ENCODE data around the gene OAF.
A peak's percentile ranks its signal among the peaks of the same experiment; 100 is the strongest.

Gene OAF

DNA sequence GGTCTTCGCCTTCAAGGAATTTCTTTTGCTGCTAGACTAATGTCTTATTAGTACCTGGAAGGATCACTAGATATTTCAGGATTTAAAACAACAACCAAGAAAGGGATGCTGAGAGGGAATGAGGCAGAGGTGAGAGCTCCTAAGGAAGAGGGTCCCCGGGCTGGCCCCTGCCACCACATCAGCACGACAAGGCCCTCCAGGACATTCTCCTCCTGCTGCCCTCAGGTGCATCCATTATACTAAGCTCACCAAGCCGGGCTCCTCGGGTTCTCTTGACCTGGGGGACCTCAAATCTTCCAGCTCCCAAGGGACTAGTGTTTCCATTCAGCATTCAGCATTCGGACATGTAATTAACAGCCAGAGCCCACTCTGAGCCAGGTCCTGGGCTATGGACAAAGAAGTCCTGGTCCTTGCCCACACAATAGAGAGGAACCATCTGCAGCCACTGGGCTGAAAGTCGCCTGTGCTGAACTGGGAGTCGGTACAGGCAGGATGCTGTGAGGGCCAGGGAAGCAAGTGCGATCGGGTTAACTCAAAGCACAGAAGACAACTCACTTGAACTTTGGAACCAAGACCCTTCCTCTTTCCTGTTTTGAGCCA, 29.4 kb upstream of the OAF start:
- Histone ChIP-seq H3K9ac (ENCODE audit: insufficient read length) (no peak overlapping the region), H3K36me3 (ENCODE audit: insufficient read depth, low read length) (no peaks in the 10 kb centered on the region), H3K4me3 (no peak overlapping the region), H3K9me3 (ENCODE audit: low read depth, low read length) (no peaks in the 10 kb centered on the region), H3K27ac (no peak overlapping the region)
- TF ChIP-seq FOXP2 (optimal IDR thresholded peaks at IDR 0.05; ENCODE audit: control extremely low read depth, extremely low read length, insufficient read depth) (no peak), EZH2 (IDR thresholded peaks at IDR 0.05) (no peak), POLR2AphosphoS5 (IDR thresholded peaks at IDR 0.05; ENCODE audit: borderline replicate concordance, low read depth, low read length) (no peak)
- DNase-seq (ENCODE audit: low read depth, low spot score), result no peak

DNA sequence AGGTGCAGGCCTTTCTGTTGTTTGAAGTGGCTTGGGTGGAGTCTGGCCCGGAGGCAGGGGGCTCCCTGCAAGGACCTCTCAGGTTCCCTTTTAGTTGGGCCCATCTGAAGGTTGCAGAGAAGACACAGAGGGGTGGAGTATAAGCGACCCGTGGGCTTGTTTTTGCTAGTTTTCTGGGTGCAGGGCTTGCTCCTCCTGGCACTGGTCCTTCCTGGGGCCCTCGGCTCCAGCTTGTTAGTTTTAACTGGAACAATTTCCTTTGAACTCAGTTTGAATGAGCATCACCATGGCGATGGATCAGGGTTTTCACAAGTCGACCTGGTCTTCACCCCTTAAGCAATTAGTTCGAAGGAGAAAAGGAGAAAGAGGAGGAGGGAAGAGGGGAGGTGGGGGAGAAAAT, 28.5 kb upstream of the OAF start:
- DNase-seq (ENCODE audit: low read depth, low spot score), result no peak
- Histone ChIP-seq H3K27ac (no peak overlapping the region), H3K4me3 (no peak overlapping the region), H3K36me3 (ENCODE audit: insufficient read depth, low read length) (no peaks in the 10 kb centered on the region), H3K9ac (ENCODE audit: insufficient read length) (no peak overlapping the region), H3K9me3 (ENCODE audit: low read depth, low read length) (no peaks in the 10 kb centered on the region)
- no peak for TF ChIP-seq POLR2AphosphoS5 (IDR thresholded peaks at IDR 0.05; ENCODE audit: borderline replicate concordance, low read depth, low read length)
- TF ChIP-seq EZH2 (IDR thresholded peaks at IDR 0.05), result no peak
- TF ChIP-seq FOXP2 (optimal IDR thresholded peaks at IDR 0.05; ENCODE audit: control extremely low read depth, extremely low read length, insufficient read depth), result no peak

DNA sequence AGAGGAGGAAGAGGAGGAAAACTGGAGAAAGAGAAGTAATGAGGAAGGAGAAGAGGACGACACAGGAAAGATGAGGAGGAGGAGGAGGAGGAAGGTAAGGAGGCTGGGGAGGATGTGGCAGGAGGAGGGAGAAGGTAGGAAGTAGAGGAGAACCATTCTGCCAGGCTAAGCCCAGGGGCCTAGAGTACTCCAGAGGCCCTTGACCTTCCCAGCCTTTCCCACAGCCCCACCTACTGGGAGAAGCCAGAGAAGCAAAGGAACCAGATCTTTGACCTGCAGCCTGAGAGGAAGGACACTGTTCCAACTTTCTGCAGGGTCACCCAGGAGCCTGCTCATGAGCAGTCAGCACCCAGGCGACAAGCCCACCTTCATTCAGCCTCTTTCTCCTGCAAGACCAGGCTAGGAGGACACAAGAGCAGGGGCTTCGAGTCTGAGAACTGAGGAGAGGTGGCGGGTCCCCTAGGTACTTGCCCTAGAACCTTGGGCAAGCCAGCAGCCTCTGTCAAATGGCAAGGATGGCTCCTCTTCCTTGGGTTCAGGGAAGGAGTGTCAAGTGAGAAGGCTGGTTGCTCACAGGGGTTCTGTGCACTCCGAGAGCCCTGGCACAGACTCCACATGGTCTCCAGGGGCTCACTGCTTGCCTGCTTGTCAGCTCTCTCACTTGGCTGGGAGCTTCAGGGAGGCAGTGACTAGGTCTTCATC, 27.9 kb upstream of the OAF start:
- H3K9me3 ChIP-seq (ENCODE audit: low read depth, low read length), result no peaks in the 10 kb centered on the region
- H3K4me3 ChIP-seq, result no peak overlapping the region
- no peaks in the 10 kb centered on the region for H3K36me3 ChIP-seq (ENCODE audit: insufficient read depth, low read length)
- H3K9ac ChIP-seq (ENCODE audit: insufficient read length), result no peak overlapping the region
- TF ChIP-seq FOXP2 (optimal IDR thresholded peaks at IDR 0.05; ENCODE audit: control extremely low read depth, extremely low read length, insufficient read depth) (no peak), POLR2AphosphoS5 (IDR thresholded peaks at IDR 0.05; ENCODE audit: borderline replicate concordance, low read depth, low read length) (no peak), EZH2 (IDR thresholded peaks at IDR 0.05) (no peak)
- no peak overlapping the region for H3K27ac ChIP-seq
- DNase-seq (ENCODE audit: low read depth, low spot score), result no peak

DNA sequence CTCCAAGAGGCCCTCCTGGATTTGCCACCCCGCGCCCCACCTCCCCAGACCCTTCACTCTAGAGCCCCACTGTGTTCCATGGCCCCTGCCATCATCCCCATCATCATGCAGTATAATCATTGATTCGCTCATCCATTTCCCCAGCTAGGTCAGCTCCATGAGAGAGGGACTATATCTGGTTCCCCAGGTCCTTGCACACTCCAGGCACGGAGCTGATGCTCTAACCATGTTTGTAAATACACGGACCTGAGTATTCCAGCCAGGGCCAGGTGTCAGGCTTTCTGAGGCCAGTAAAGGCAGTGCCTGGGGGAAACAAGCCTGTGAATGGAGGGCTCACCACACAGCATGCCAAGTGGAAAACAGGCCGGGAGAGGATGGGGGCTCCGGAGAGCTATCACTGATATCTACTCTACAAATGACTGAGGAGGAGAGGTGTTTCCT, 27.1 kb upstream of the OAF start:
- Histone ChIP-seq H3K9me3 (ENCODE audit: low read depth, low read length) (no peaks in the 10 kb centered on the region), H3K27ac (no peak overlapping the region), H3K4me3 (no peak overlapping the region), H3K36me3 (ENCODE audit: insufficient read depth, low read length) (no peaks in the 10 kb centered on the region), H3K9ac (ENCODE audit: insufficient read length) (no peak overlapping the region)
- TF ChIP-seq FOXP2 (optimal IDR thresholded peaks at IDR 0.05; ENCODE audit: control extremely low read depth, extremely low read length, insufficient read depth) (no peak), POLR2AphosphoS5 (IDR thresholded peaks at IDR 0.05; ENCODE audit: borderline replicate concordance, low read depth, low read length) (no peak), EZH2 (IDR thresholded peaks at IDR 0.05) (no peak)
- no peak for DNase-seq (ENCODE audit: low read depth, low spot score)

DNA sequence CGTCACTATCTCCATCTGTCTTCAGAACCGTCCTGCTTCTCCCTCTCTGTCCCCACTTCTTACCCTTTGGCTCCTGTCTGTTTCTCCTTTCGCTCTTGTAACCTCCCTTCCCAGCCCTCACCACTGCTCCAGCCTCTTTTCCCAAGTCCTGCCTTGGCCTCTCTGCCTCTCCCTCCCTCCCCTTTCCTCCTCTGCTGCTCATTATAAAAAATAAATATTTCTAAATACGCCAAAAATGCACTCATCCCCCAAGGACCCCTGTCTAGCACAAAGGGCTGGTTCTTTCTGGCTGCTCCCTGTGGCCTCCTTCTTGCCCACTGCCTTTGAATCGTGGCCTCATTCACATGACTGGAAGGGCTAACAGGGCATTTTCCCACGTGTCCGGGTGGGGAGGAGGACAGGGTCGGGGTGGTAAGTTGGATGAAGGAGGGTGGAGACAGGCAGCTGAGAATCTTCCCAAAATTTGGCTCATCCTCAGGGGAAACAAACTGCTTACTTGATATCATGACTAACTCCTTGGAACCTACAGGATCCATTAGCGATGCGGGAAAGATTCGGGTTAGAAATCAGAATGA, 26.4 kb upstream of the OAF start:
- H3K9me3 ChIP-seq (ENCODE audit: low read depth, low read length), result no peaks in the 10 kb centered on the region
- no peak for DNase-seq (ENCODE audit: low read depth, low spot score)
- no peaks in the 10 kb centered on the region for H3K36me3 ChIP-seq (ENCODE audit: insufficient read depth, low read length)
- H3K4me3 ChIP-seq, result no peak overlapping the region
- no peak overlapping the region for H3K9ac ChIP-seq (ENCODE audit: insufficient read length)
- TF ChIP-seq EZH2 (IDR thresholded peaks at IDR 0.05), result no peak
- no peak for TF ChIP-seq FOXP2 (optimal IDR thresholded peaks at IDR 0.05; ENCODE audit: control extremely low read depth, extremely low read length, insufficient read depth)
- TF ChIP-seq POLR2AphosphoS5 (IDR thresholded peaks at IDR 0.05; ENCODE audit: borderline replicate concordance, low read depth, low read length), result no peak
- no peak overlapping the region for H3K27ac ChIP-seq

DNA sequence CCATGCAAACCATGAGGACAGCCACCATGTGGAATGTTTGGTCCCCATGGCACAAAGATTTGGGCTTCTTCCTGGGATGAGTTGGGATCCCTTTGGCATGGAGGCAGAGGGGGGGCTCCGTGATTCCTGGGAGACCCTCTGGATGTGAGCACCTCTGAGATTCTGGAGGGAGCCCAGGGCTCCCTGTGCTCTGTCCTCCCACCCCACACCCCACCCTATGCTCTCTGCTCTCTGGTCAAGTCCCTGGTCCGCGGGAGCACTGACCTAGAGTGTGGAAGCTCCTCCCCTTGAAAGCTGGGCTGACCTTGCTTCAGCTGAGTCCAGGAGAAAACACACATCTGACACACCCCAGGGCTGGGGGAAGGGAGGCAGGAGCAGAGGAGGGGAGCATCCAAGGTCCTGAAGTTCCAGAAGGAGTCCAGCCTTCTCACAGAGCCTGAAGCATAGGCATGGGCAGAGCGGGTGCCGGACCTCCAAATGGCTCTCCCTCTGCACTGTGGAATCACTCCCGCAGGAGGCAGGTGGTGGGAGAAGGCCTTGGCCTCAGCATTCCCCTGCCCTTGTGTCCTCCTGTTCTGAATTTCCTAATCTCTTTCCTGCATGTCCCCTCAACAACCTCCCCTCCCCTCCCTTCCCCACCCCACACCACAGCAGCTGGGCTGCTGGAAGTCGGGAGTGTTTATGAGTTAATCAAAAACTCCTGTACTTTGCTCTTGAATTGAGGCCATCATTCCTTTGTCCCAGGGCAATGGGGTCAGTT, 25.7 kb upstream of the OAF start:
- TF ChIP-seq POLR2AphosphoS5 (IDR thresholded peaks at IDR 0.05; ENCODE audit: borderline replicate concordance, low read depth, low read length) (no peak), EZH2 (IDR thresholded peaks at IDR 0.05) (no peak), FOXP2 (optimal IDR thresholded peaks at IDR 0.05; ENCODE audit: control extremely low read depth, extremely low read length, insufficient read depth) (no peak)

DNA sequence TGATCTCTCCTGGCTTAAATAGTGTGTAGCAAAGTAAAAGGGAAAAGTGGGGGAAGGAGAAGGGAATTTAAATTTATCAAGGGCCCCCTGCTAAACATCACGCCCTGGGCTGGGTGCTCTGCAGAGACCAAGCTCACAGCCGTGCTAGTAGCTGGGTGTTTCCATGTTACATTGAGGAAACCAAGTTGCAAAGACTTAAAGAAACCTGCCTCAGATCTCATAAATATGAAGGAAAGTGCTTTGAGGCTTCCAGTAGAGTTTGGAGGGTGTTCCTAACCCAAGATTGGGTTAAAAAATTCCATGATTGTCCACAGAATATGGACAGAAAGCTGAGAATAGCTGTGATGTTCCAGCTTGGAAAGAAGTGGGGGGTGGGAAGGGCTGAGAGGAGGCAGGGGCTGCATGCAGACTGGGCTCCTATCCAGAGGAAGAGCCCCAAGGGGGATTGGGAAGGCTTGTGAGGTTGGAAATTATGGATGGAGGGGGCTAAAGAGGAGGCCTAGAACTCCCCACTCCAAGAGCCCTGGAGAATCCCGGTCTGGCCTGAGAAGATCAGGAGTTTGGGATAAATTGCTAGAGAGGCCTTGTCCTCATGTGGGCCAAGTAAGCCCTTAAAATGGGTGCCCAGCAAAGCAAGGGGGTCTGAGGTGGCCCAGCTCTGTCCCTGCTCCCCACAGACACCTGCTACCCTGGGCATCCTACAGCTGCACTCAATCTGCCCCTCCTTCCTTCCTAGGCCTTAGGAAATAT, 25.0 kb upstream of the OAF start:
- H3K9me3 ChIP-seq (ENCODE audit: low read depth, low read length), result no peaks in the 10 kb centered on the region
- H3K36me3 ChIP-seq (ENCODE audit: insufficient read depth, low read length), result no peaks in the 10 kb centered on the region
- H3K27ac ChIP-seq, result peak overlapping the region; percentile 89
- H3K9ac ChIP-seq (ENCODE audit: insufficient read length), result peak overlapping the region; percentile 17
- DNase-seq (ENCODE audit: low read depth, low spot score), result no peak
- no peak for TF ChIP-seq EZH2 (IDR thresholded peaks at IDR 0.05)
- no peak for TF ChIP-seq FOXP2 (optimal IDR thresholded peaks at IDR 0.05; ENCODE audit: control extremely low read depth, extremely low read length, insufficient read depth)
- no peak for TF ChIP-seq POLR2AphosphoS5 (IDR thresholded peaks at IDR 0.05; ENCODE audit: borderline replicate concordance, low read depth, low read length)
- peak overlapping the region; percentile 37; the same call in 1 of the 2 replicates for H3K4me3 ChIP-seq

More for the DNA sequence above, 25.7 kb upstream of the OAF start:
- no peak for DNase-seq (ENCODE audit: low read depth, low spot score)
- no peaks in the 10 kb centered on the region for H3K9me3 ChIP-seq (ENCODE audit: low read depth, low read length)
- peak overlapping the region; percentile 89 for H3K27ac ChIP-seq
- peak overlapping the region; percentile 37; the same call in 1 of the 2 replicates for H3K4me3 ChIP-seq
- H3K9ac ChIP-seq (ENCODE audit: insufficient read length), result no peak overlapping the region
- H3K36me3 ChIP-seq (ENCODE audit: insufficient read depth, low read length), result no peaks in the 10 kb centered on the region
